Karpas-422 (cell line): Measurements from ENCODE around the gene TSHZ2. TPM values are rescaled to one million over a fixed set of nuclear protein-coding genes. Genes with fewer than 3 reads are reported as not detected.
"Not testable (repeated sequence)": the region's sequence is repeated elsewhere in the genome, so short reads cannot be mapped to it uniquely, and the experiment has no call there.

Source experiments
- DNase-seq: peaks from one replicate; pipeline ENCODE4 v3.0.0-alpha.2; 2015
- H2AFZ ChIP-seq: fragments of 200-600 bp; sonication (generic); 2 replicates; pipeline ENCODE4 v1.6.1; 2014; ENCODE audit warnings: antibody characterized with exemption, low read length, mixed read lengths
- H3K27ac ChIP-seq: fragments of 200-600 bp; sonication (generic); 2 replicates; pipeline ENCODE4 v1.5.1; 2014; ENCODE audit warnings: mild to moderate bottlenecking, low read length, moderate library complexity
- H3K27me3 ChIP-seq: fragments of 200-600 bp; sonication (generic); 2 replicates; pipeline ENCODE4 v1.6.1; 2014; ENCODE audit warnings: low read length, mixed read lengths
- H3K36me3 ChIP-seq: fragments of 200-600 bp; sonication (generic); 2 replicates; pipeline ENCODE4 v1.6.1; 2014; ENCODE audit warnings: low read length, mixed read lengths; ENCODE audit not compliant: insufficient read depth
- H3K4me1 ChIP-seq: fragments of 200-600 bp; sonication (generic); 2 replicates; pipeline ENCODE4 v1.6.1; 2014; ENCODE audit warnings: mild to moderate bottlenecking, low read length, mixed read lengths
- H3K4me2 ChIP-seq: fragments of 200-600 bp; sonication (generic); 2 replicates; pipeline ENCODE4 v1.6.1; 2014; ENCODE audit warnings: low read length, low read depth, mild to moderate bottlenecking; ENCODE audit not compliant: poor library complexity, severe bottlenecking
- H3K4me3 ChIP-seq: fragments of 200-600 bp; sonication (generic); 2 replicates; pipeline ENCODE4 v1.5.1; 2014; ENCODE audit warnings: mild to moderate bottlenecking, antibody characterized with exemption, low read length, mixed read lengths
- H3K79me2 ChIP-seq: fragments of 200-600 bp; sonication (generic); 2 replicates; pipeline ENCODE4 v1.6.1; 2014; ENCODE audit warnings: mild to moderate bottlenecking, low read length, mixed read lengths
- H3K9ac ChIP-seq: fragments of 200-600 bp; sonication (generic); 2 replicates; pipeline ENCODE4 v1.6.0; 2014; ENCODE audit warnings: low read length
- H3K9me2 ChIP-seq: fragments of 200-600 bp; sonication (generic), shearing (Covaris generic); replicated peaks from 2 replicates; pipeline ENCODE4 v1.6.0; 2014; ENCODE audit warnings: mild to moderate bottlenecking, low read length, moderate library complexity; ENCODE audit not compliant: insufficient read depth
- H3K9me3 ChIP-seq: fragments of 300-700, 200-600 bp; sonication (generic); 2 replicates; pipeline ENCODE4 v1.6.1; 2014; ENCODE audit warnings: low read length, mixed read lengths
- H4K20me1 ChIP-seq: fragments of 200-600 bp; sonication (generic); 2 replicates; pipeline ENCODE4 v1.6.1; 2014; ENCODE audit warnings: mild to moderate bottlenecking, antibody characterized with exemption, low read length, low read depth; ENCODE audit not compliant: insufficient read depth
- total RNA-seq: library from RNA; depleted of rRNA; stranded (reverse); fragments of >200 nt; shearing (Covaris generic); gene quantifications from 2 replicates; pipeline ENCODE4 v1.2.3, GENCODE V29; 2014; ENCODE audit warnings: low replicate concordance

Gene TSHZ2
- total RNA-seq, 1 experiment from 2014 or later: not detected

- not testable (repeated sequence) for H2AFZ ChIP-seq, H4K20me1 ChIP-seq, H3K9ac ChIP-seq, H3K4me2 ChIP-seq, H3K36me3 ChIP-seq, H3K9me2 ChIP-seq, H3K27ac ChIP-seq, H3K4me1 ChIP-seq, H3K4me3 ChIP-seq, H3K27me3 ChIP-seq, DNase-seq, H3K79me2 ChIP-seq
- H3K9me3 ChIP-seq: peaks cover 16% of the 10 kb centered on the region
These were observed 5.6 kb upstream of the TSHZ2 start for GRCh38 chr20:52966543-52966942.

- Histone ChIP-seq H3K36me3 (no peaks in the 10 kb centered on the region; the same call in 1 of the 2 replicates), H3K27ac (no peak overlapping the region), H3K4me2 (no peak overlapping the region), H4K20me1 (no peaks in the 10 kb centered on the region), H3K4me1 (no peaks in the 10 kb centered on the region), H3K9ac (no peak overlapping the region), H3K9me3 (peaks cover 12% of the 10 kb centered on the region), H3K4me3 (no peak overlapping the region), H3K9me2 (no peaks in the 10 kb centered on the region), H3K27me3 (no peaks in the 10 kb centered on the region), H2AFZ (no peak overlapping the region), H3K79me2 (no peaks in the 10 kb centered on the region)
- no peak for DNase-seq
These were observed 514 bp upstream of the TSHZ2 start for GRCh38 chr20:52971498-52972189.

- H3K9ac ChIP-seq: no peak overlapping the region
- no peak overlapping the region for H3K27ac ChIP-seq
- no peak overlapping the region for H3K4me3 ChIP-seq
- no peaks in the 10 kb centered on the region for H3K36me3 ChIP-seq
- no peak for DNase-seq
- H3K9me3 ChIP-seq: peaks cover 6% of the 10 kb centered on the region; the same call in 1 of the 2 replicates
- H3K27me3 ChIP-seq: no peaks in the 10 kb centered on the region
- no peak overlapping the region for H2AFZ ChIP-seq
- no peaks in the 10 kb centered on the region for H4K20me1 ChIP-seq
- H3K4me1 ChIP-seq: no peaks in the 10 kb centered on the region
- no peaks in the 10 kb centered on the region for H3K9me2 ChIP-seq
- H3K4me2 ChIP-seq: no peak overlapping the region
- no peaks in the 10 kb centered on the region for H3K79me2 ChIP-seq
These were observed 1.0 kb downstream of the TSHZ2 start for GRCh38 chr20:52972965-52973819.

GRCh38 chr20:52974179-52974594 lies 2.0 kb downstream of the TSHZ2 start:
- H3K9ac ChIP-seq: no peak overlapping the region
- H3K4me2 ChIP-seq: no peak overlapping the region
- H3K9me3 ChIP-seq: no peaks in the 10 kb centered on the region; the same call in 1 of the 2 replicates
- H3K4me1 ChIP-seq: no peaks in the 10 kb centered on the region
- H3K36me3 ChIP-seq: no peaks in the 10 kb centered on the region
- H4K20me1 ChIP-seq: no peaks in the 10 kb centered on the region
- H3K27me3 ChIP-seq: no peaks in the 10 kb centered on the region
- no peak for DNase-seq
- no peak overlapping the region for H3K4me3 ChIP-seq
- no peak overlapping the region for H2AFZ ChIP-seq
- H3K79me2 ChIP-seq: no peaks in the 10 kb centered on the region
- H3K27ac ChIP-seq: no peak overlapping the region
- H3K9me2 ChIP-seq: no peaks in the 10 kb centered on the region

GRCh38 chr20:52975029-52975732 lies 3.0 kb downstream of the TSHZ2 start:
- DNase-seq: no peak
- Histone ChIP-seq H3K9me3 (no peaks in the 10 kb centered on the region; the same call in 1 of the 2 replicates), H3K79me2 (no peaks in the 10 kb centered on the region), H3K27ac (no peak overlapping the region), H3K9ac (no peak overlapping the region), H4K20me1 (no peaks in the 10 kb centered on the region), H3K4me2 (no peak overlapping the region), H3K4me3 (no peak overlapping the region), H3K36me3 (no peaks in the 10 kb centered on the region), H3K27me3 (no peaks in the 10 kb centered on the region), H3K4me1 (no peaks in the 10 kb centered on the region), H2AFZ (no peak overlapping the region), H3K9me2 (no peaks in the 10 kb centered on the region)

- H3K4me1 ChIP-seq: no peaks in the 10 kb centered on the region
- no peak overlapping the region for H3K27ac ChIP-seq
These were observed 3.8 kb downstream of the TSHZ2 start for GRCh38 chr20:52975803-52976531.

GRCh38 chr20:52978851-52979250 lies 6.7 kb downstream of the TSHZ2 start:
- Histone ChIP-seq H3K9ac (no peak overlapping the region), H4K20me1 (no peaks in the 10 kb centered on the region), H3K4me3 (no peak overlapping the region), H3K4me2 (no peak overlapping the region), H3K9me2 (no peaks in the 10 kb centered on the region), H3K27ac (no peak overlapping the region), H3K79me2 (no peaks in the 10 kb centered on the region), H3K36me3 (no peaks in the 10 kb centered on the region), H3K4me1 (no peaks in the 10 kb centered on the region), H3K9me3 (peaks cover 9% of the 10 kb centered on the region; the same call in 1 of the 2 replicates), H2AFZ (no peak overlapping the region), H3K27me3 (no peaks in the 10 kb centered on the region)
- no peak for DNase-seq

More at GRCh38 chr20:52975803-52976531, 3.8 kb downstream of the TSHZ2 start:
- Histone ChIP-seq H3K9me2 (no peaks in the 10 kb centered on the region), H3K36me3 (no peaks in the 10 kb centered on the region), H2AFZ (no peak overlapping the region), H4K20me1 (no peaks in the 10 kb centered on the region), H3K27me3 (no peaks in the 10 kb centered on the region), H3K9ac (no peak overlapping the region), H3K4me3 (no peak overlapping the region), H3K4me2 (no peak overlapping the region), H3K79me2 (no peaks in the 10 kb centered on the region), H3K9me3 (no peaks in the 10 kb centered on the region; the same call in 1 of the 2 replicates)
- DNase-seq: no peak
